OCI-LY3 (cell line): Measurements from ENCODE around the gene ITPKB.

Experiments
- CTCF ChIP-seq: fragments of 200-600, 300-600 bp; sonication (generic); IDR thresholded peaks from 2 replicates; pipeline ENCODE4 v1.5.1; 2014; ENCODE audit warnings: antibody characterized with exemption, low read length, low read depth
- EZH2phosphoT487 ChIP-seq: fragments of 200-600 bp; shearing (Covaris generic); IDR thresholded peaks from 2 replicates; pipeline ENCODE4 v1.6.1; 2018; ENCODE audit warnings: antibody characterized with exemption, mixed run types, low read depth

- TF ChIP-seq CTCF (no peak), EZH2phosphoT487 (no peak)
Observed at GRCh38 chr1:226598455-226598849, 140.6 kb downstream of the ITPKB start.
